MG63 (cell line): ENCODE data around the gene CYP2D6. TPM values are rescaled to one million over a fixed set of nuclear protein-coding genes. Genes with fewer than 3 reads are reported as not detected.
"Not testable (repeated sequence)": the region's sequence is repeated elsewhere in the genome, so short reads cannot be mapped to it uniquely, and the experiment has no call there.

ENCODE experiments used
- DNase-seq: peaks from one replicate; pipeline ENCODE4 v3.0.0-alpha.2; 2020
- H3K27me3 ChIP-seq: fragments of 250-450 bp; sonication (Bioruptor Pico); 2 replicates; pipeline ENCODE4 v1.5.1; 2020; ENCODE audit warnings: mild to moderate bottlenecking, moderate library complexity
- H3K36me3 ChIP-seq: fragments of 250-450 bp; sonication (Bioruptor Pico); 2 replicates; pipeline ENCODE4 v1.5.1; 2020; ENCODE audit warnings: mild to moderate bottlenecking, moderate library complexity
- H3K4me3 ChIP-seq: fragments of 250-450 bp; sonication (Bioruptor Pico); 2 replicates; pipeline ENCODE4 v1.5.1; 2020; ENCODE audit warnings: mild to moderate bottlenecking, moderate library complexity
- H3K9me3 ChIP-seq: fragments of 250-450 bp; sonication (Bioruptor Pico); 2 replicates; pipeline ENCODE4 v1.5.1; 2020; ENCODE audit warnings: mild to moderate bottlenecking, moderate library complexity
- total RNA-seq: library from RNA; depleted of rRNA; stranded (reverse); fragments of >200 nt; shearing (Covaris generic); gene quantifications from 2 replicates; pipeline ENCODE4 v1.2.3, GENCODE V29; 2014; ENCODE audit warnings: low replicate concordance; rRNA removed

CYP2D6 gene
- 0.91 and 2.7 TPM in 2 replicates for total RNA-seq

- H3K4me3 ChIP-seq, DNase-seq, H3K9me3 ChIP-seq, H3K36me3 ChIP-seq, H3K27me3 ChIP-seq: not testable (repeated sequence)
Observed at GRCh38 chr22:42130639-42131431, at the start of gene CYP2D6. TSS of gene CYP2D6 (minus strand) at chr22:42130810. CDS start at chr22:42130791, 19 bp downstream.

GRCh38 chr22:42179616-42180015 is 49.0 kb upstream of the CYP2D6 start:
- no peak overlapping the region for H3K4me3 ChIP-seq
- DNase-seq = peak; percentile 76
- H3K36me3 ChIP-seq = peaks cover 12% of the 10 kb centered on the region
- H3K9me3 ChIP-seq = no peaks in the 10 kb centered on the region
- H3K27me3 ChIP-seq = no peaks in the 10 kb centered on the region

GRCh38 chr22:42178910-42179519 is 48.4 kb upstream of the CYP2D6 start:
- H3K9me3 ChIP-seq = no peaks in the 10 kb centered on the region
- H3K36me3 ChIP-seq = peaks cover 12% of the 10 kb centered on the region
- H3K27me3 ChIP-seq = no peaks in the 10 kb centered on the region
- no peak for DNase-seq
- no peak overlapping the region for H3K4me3 ChIP-seq

GRCh38 chr22:42177891-42178336 is 47.3 kb upstream of the CYP2D6 start:
- Histone ChIP-seq H3K4me3 (no peak overlapping the region), H3K9me3 (no peaks in the 10 kb centered on the region), H3K36me3 (peaks cover 12% of the 10 kb centered on the region), H3K27me3 (no peaks in the 10 kb centered on the region)
- DNase-seq = no peak

- H3K4me3 ChIP-seq = no peak overlapping the region
- H3K36me3 ChIP-seq = peaks cover 12% of the 10 kb centered on the region
- DNase-seq = no peak
- no peaks in the 10 kb centered on the region for H3K9me3 ChIP-seq
- no peaks in the 10 kb centered on the region for H3K27me3 ChIP-seq
Observed at GRCh38 chr22:42176255-42176915, 45.8 kb upstream of the CYP2D6 start.

GRCh38 chr22:42174062-42174461 is 43.5 kb upstream of the CYP2D6 start:
- no peaks in the 10 kb centered on the region for H3K27me3 ChIP-seq
- H3K4me3 ChIP-seq = no peak overlapping the region
- no peak for DNase-seq
- no peaks in the 10 kb centered on the region for H3K9me3 ChIP-seq
- peaks cover 16% of the 10 kb centered on the region for H3K36me3 ChIP-seq

GRCh38 chr22:42173183-42173926 is 42.7 kb upstream of the CYP2D6 start:
- Histone ChIP-seq H3K4me3 (no peak overlapping the region), H3K27me3 (no peaks in the 10 kb centered on the region), H3K9me3 (no peaks in the 10 kb centered on the region), H3K36me3 (peaks cover 16% of the 10 kb centered on the region)
- DNase-seq = no peak

GRCh38 chr22:42172773-42173172 is 42.2 kb upstream of the CYP2D6 start:
- Histone ChIP-seq H3K4me3 (no peak overlapping the region), H3K36me3 (peaks cover 11% of the 10 kb centered on the region), H3K9me3 (no peaks in the 10 kb centered on the region), H3K27me3 (no peaks in the 10 kb centered on the region)
- DNase-seq = peak; percentile 30

- no peaks in the 10 kb centered on the region for H3K9me3 ChIP-seq
- no peak for DNase-seq
- no peak overlapping the region for H3K4me3 ChIP-seq
- H3K36me3 ChIP-seq = peaks cover 6% of the 10 kb centered on the region; the same call in 1 of the 2 replicates
- no peaks in the 10 kb centered on the region for H3K27me3 ChIP-seq
Observed at GRCh38 chr22:42171946-42172719, 41.5 kb upstream of the CYP2D6 start.

GRCh38 chr22:42171417-42171816 is 40.8 kb upstream of the CYP2D6 start:
- DNase-seq = no peak
- 0 out of 2 replicates have a peak, but pooled peaks cover 4% of the 10 kb centered on the region for H3K36me3 ChIP-seq
- H3K9me3 ChIP-seq = no peaks in the 10 kb centered on the region
- H3K27me3 ChIP-seq = no peaks in the 10 kb centered on the region
- no peak overlapping the region for H3K4me3 ChIP-seq

- DNase-seq = no peak
- H3K27me3 ChIP-seq = no peaks in the 10 kb centered on the region
- H3K36me3 ChIP-seq = peaks cover 6% of the 10 kb centered on the region; the same call in 1 of the 2 replicates
- H3K9me3 ChIP-seq = no peaks in the 10 kb centered on the region
- no peak overlapping the region for H3K4me3 ChIP-seq
Observed at GRCh38 chr22:42170946-42171345, 40.3 kb upstream of the CYP2D6 start.

- Histone ChIP-seq H3K36me3 (peaks cover 7% of the 10 kb centered on the region; the same call in 1 of the 2 replicates), H3K4me3 (no peak overlapping the region), H3K9me3 (no peaks in the 10 kb centered on the region), H3K27me3 (no peaks in the 10 kb centered on the region)
- peak; percentile 36 for DNase-seq
Observed at GRCh38 chr22:42169055-42169469, 38.5 kb upstream of the CYP2D6 start.

GRCh38 chr22:42168476-42168875 is 37.9 kb upstream of the CYP2D6 start:
- H3K9me3 ChIP-seq = no peaks in the 10 kb centered on the region
- H3K27me3 ChIP-seq = no peaks in the 10 kb centered on the region
- no peak overlapping the region for H3K4me3 ChIP-seq
- H3K36me3 ChIP-seq = peaks cover 7% of the 10 kb centered on the region; the same call in 1 of the 2 replicates
- no peak for DNase-seq

GRCh38 chr22:42167066-42167465 is 36.5 kb upstream of the CYP2D6 start:
- Histone ChIP-seq H3K4me3 (no peak overlapping the region), H3K9me3 (no peaks in the 10 kb centered on the region), H3K36me3 (peaks cover 7% of the 10 kb centered on the region; the same call in 1 of the 2 replicates), H3K27me3 (no peaks in the 10 kb centered on the region)
- DNase-seq = no peak

- peaks cover 7% of the 10 kb centered on the region; the same call in 1 of the 2 replicates for H3K36me3 ChIP-seq
- no peak overlapping the region for H3K4me3 ChIP-seq
- no peak for DNase-seq
- H3K9me3 ChIP-seq = no peaks in the 10 kb centered on the region
- H3K27me3 ChIP-seq = no peaks in the 10 kb centered on the region
Observed at GRCh38 chr22:42164901-42165300, 34.3 kb upstream of the CYP2D6 start.

GRCh38 chr22:42163515-42163914 is 32.9 kb upstream of the CYP2D6 start:
- Histone ChIP-seq H3K9me3 (no peaks in the 10 kb centered on the region), H3K4me3 (no peak overlapping the region), H3K36me3 (peaks cover 3% of the 10 kb centered on the region; the same call in 1 of the 2 replicates), H3K27me3 (no peaks in the 10 kb centered on the region)
- DNase-seq = no peak
